ENCODE results near the gene MAP3K13.

MAP3K13 gene

DNA sequence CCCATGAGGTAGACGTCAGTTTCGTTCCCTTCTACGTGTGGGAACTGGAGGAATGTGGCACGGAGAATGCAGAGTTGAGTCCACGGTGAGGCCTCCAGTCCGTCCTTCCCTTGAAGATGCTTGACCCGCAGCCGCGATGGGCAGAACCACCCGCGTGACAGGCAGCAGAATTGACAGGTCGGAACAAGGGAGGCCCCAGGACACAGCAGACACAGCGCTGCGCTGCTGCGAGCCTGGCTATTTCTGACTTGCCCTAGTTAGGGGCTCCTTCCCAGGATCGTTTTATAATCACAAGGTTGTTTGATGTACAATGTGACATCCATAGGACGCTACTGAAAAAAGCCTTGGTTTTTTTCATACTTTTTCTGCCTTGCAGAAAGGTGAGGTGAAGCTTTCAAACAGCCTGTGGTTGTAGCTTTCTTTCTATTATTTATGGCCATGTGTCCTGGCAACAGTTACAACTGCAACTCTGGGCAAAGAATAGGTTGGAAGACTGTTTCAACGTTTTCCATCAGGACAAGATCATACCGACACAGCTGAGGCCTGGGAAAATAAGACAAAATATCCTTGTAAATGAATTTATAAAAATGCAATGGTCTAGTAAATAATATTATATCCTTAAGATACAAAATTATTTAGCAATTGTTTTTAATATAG lies 145.5 kb downstream of the MAP3K13 start:
- DNase-seq (ENCODE audit: low spot score), result no peak

DNA sequence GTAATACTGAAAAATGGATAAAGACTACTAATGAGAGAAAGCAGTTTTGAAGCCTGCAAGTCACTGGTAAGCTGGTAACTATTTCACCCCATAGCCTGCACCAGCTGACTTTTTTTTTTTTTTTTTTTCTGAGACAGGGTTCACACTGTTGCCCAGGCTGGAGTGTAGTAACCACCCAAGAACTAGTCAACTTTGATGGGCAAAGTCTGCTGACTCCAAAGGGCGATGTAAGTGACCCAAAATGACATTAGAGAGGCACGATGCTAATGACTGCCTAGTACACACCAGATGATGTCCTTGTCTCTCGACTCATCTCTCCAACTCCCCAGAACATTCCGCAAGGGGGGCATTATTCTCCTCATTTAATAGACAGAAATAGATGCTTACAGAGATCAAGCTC lies 148.8 kb downstream of the MAP3K13 start:
- no peak for DNase-seq (ENCODE audit: low spot score)

DNA sequence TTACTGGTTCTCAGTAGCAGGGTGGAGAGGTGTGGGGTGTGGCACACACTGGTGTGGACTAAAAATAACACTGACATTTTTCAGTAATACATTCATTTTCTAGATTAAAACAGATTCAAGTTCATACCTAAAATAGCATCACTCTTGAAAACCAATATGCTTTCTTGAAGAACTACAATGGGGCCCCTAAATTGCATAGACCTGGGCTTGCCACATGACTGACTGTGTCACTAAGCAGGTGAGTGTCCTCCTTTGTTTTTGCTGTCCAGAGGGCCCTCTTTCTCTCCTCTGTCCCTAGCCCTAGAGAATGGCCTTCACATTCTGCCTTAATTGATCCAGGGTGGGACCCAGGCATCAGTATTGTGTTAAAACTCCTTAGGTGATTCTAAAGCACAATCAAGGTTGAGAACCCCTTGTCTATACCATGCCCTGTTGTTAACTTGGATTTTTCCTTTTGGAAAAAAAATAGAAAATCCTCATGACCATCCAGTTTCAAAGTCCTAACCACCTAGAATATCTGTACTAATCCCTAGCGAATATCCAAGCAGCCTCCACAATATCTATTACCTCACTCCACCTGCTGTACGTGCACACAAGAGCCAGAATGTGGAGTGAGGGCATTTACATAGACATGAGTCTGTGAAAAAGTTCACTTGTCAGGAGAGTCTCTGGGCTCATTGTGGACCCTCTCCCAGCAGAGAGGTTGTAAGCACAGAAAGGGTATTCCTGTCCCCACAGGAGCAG lies 154.6 kb downstream of the MAP3K13 start:
- no peak for DNase-seq (ENCODE audit: low spot score)

DNA sequence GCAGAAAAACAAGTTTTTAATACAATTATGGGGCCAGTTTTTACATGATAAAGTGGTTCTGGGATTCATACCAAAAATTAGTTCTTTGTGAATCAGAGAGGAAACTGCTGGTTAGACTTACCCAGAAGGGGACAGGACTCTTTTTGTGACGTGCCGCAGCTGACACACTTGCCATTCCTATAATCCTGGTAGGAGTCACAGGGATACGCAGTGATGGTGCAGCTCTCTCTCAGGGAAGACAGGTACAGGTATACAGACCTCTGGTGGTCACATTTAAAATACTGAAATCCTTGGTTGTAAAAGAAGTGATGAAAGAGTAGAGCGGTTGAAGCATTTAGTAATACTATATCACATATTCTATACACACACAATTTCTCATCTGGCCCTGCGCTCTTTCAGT lies 156.1 kb downstream of the MAP3K13 start:
- no peak for DNase-seq (ENCODE audit: low spot score)

DNA sequence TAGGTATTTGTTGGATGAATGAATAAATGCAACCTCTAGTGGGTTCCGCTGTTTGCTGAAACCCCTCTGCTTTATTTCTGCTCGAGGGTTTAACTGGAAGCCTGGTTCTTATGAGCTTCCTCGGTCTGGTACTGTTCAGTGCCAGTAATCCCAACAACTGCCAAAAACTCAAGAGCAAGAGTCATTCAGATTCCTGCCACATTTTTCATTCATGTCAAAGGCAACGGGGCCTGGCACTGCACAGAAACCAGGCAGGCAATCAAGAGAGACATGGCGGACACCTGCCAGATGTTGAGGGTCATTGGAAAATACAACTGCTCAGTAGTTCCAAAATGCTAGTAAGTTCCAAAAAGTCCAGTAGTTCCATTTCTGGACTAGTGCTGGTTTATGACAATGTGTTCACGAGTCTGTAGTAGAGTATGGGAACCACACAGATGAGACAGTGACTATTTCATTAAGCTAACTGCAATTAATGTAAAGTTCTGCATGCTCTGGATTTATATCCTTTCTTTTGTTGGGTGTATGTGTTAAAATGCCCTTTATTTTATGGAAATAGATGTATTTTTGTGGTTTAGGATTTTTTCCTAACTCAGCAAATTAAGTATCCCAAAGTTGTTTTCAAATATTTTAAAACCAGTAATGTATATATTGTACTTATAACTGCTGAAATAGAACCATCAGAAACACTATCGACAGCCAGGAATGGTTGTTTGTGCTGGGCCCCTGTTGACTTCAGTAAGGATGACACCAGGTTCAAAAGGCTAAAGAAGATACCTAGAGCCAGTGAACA lies 158.6 kb downstream of the MAP3K13 start:
- no peak for DNase-seq (ENCODE audit: low spot score)

DNA sequence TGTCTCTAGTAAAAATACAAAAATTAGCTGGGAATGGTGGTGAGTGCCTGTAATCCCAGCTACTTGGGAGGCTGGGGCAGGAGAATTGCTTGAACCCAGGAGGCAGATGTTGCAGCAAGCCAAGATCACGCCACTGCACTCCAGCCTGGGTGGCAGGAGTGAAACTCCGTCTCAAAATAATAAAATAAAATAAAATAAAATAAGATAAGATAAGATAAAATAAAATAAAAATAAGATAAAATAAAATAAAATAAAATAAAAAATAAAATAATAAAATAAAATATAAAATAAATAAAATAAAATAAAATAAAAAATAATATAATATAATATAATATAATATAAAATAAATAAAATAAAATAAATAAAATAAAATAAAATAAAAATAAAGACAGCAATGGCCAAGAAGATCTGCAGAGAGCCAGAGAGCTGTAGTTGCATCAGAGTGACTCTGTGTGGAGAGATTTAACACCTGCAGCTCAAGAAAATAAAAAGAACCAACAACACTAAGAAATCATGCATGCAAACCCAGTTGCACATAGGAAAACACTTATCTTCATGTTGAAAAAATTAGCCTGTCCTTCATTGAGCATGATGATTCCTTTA lies 163.5 kb downstream of the MAP3K13 start:
- DNase-seq (ENCODE audit: low spot score), result no peak

DNA sequence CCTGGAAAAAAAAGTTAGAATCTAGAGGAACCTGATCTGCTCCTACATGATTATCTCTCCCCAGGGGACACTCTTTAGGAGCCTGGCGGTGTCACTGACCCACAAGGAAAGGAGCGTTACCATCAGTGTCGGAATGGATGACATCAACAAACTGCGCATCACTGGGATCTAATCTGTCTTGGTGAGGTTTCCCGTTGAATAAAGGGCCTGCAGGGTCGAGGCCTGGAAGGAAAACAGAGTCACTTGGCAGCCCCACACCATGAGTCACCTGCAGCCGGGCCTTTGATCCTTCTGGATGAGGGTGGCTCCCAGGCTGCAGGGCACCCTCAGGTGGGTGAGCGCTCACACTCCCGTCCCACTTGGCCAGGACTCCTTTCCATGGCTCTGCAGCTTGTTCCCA lies 164.4 kb downstream of the MAP3K13 start:
- DNase-seq (ENCODE audit: low spot score), result no peak

DNA sequence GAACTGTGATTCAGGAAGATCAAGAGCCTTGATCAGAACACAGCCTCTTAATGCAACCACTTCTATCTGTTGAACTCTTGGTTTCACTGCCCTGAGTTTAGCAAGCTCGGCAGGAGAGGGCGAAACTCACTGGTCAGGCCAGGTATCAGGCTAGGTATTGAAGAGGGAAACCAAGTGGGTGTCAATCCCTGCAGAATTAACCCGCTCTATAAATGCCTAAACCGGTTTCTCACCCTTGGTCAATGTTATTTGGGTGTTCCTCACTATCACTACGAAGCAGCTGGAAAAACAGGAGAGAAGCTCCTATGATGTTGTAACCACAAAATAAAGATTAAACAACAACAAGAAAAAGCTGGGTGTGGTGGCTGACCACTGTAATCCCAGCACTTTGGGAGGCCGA lies 165.6 kb downstream of the MAP3K13 start:
- DNase-seq (ENCODE audit: low spot score), result no peak

DNA sequence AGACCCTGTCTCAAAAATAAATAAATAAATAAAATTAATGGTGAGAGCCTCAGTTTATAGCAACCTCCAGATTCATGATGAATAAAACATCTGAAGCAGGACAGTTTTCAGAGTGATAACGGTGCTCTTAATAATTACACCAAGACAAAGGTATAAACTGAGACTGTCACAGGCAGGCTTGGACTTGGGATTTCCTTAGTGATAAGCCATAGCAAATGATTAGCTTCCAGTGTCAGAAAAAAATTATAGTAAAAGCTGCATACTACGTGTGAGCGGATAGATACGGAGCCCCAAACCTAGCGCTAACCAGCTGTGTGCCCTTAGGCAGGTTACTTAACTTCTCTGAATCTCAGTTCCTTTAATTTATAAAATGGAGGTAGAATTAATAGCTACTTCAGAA lies 167.9 kb downstream of the MAP3K13 start:
- no peak for DNase-seq (ENCODE audit: low spot score)

DNA sequence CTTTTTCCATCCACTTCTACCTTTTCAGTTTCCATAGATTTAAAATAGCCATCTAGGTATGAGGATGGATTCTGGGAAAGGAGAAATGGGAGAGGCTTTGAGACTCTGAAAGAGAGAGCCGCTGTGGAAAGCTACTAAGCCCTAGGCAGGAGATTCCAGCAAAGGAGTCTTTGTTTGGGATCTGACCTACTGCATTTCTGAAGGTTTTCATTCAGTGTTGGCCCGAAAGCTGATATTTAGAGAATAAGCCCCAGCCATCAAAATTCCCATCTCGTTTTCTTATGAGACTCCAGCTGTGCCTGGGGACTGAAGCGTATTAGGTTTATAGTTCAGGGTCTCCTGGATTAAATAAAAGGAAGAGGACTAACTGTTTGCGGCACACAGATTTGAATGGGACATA lies 170.0 kb downstream of the MAP3K13 start:
- no peak for DNase-seq (ENCODE audit: low spot score)

DNA sequence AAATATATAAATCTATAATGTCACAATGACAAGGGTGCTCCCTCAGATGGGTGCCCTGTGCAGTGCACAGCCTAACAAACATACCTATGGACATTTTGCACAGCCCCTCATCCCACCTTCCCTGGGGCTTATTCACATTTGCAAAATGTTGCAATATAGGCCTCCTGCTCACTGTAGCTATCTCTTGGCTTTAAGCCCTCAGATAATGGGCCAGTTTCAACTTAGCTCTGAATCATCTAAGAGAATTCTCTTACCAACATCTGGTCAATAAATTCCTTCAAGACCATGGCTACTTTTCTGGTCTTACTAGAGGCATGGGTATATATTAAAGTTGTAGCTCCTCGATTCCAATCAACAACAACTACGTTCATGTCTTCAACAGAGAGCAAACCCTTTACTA lies 171.6 kb downstream of the MAP3K13 start:
- no peak for DNase-seq (ENCODE audit: low spot score)

DNA sequence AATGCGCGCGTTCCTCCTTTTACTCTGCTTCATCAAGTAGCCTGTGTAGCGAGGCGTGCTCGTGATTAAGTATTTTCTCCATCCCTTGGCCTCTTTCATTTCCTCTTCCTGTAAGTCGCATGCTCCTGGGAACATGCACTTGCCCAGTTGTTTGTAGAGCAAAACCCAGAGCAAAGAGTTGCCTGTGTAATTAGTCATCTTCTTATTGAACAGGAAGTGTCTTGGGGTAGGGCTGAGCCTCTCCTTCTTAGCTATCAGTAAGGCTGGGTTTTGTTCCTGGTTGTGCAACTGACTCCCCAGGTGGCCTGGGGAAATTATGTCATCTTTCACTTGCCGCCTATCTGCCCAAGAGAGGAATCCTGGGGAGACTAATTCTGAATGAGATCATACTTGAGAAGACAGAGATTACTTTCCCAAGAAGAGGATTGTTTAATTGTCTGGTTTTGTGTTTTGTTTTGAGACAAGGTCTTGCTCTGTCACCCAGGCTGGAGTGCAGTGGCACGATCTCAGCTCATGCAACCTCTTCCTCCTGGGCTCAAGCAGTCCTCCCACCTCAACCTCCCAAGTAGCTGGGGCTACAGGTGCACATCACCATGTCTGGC lies 174.5 kb downstream of the MAP3K13 start:
- DNase-seq (ENCODE audit: low spot score), result no peak
